ENCODE data around the gene MAGI1.

Gene MAGI1

GRCh38 chr3:65856907-65857306 is 181.8 kb downstream of the MAGI1 start:
- H3K4me3 ChIP-seq (ENCODE audit: insufficient read depth, low read length, poor library complexity, severe bottlenecking) = no peak overlapping the region

GRCh38 chr3:65855370-65856100 is 183.2 kb downstream of the MAGI1 start:
- Histone ChIP-seq H4K20me1 (ENCODE audit: low read depth, low read length) (no peaks in the 10 kb centered on the region), H2AFZ (ENCODE audit: low read depth, low read length, severe bottlenecking) (no peak overlapping the region), H3K9ac (ENCODE audit: low read length) (no peak overlapping the region), H3K36me3 (ENCODE audit: low read length) (no peaks in the 10 kb centered on the region), H3K27me3 (ENCODE audit: low read length) (no peaks in the 10 kb centered on the region), H3K4me2 (ENCODE audit: low read depth, low read length, poor library complexity, severe bottlenecking) (no peak overlapping the region), H3K9me2 (replicated peaks; ENCODE audit: insufficient read depth, low read length) (no peaks in the 10 kb centered on the region), H3K79me2 (ENCODE audit: insufficient read depth, low read length) (no peaks in the 10 kb centered on the region), H3K27ac (ENCODE audit: low read depth, low read length) (no peak overlapping the region), H3K9me3 (ENCODE audit: insufficient read depth, low read length) (no peaks in the 10 kb centered on the region), H3F3A (ENCODE audit: insufficient read depth) (no peaks in the 10 kb centered on the region), H3K4me3 (ENCODE audit: insufficient read depth, low read length, poor library complexity, severe bottlenecking) (no peak overlapping the region)
- no peak for TF ChIP-seq EZH2phosphoT487 (conservative IDR thresholded peaks at IDR 0.05; ENCODE audit: low read length)
- no peak for TF ChIP-seq CTCF (IDR thresholded peaks at IDR 0.05; ENCODE audit: insufficient read depth, low read length, poor library complexity, severe bottlenecking)

More at GRCh38 chr3:65856907-65857306, 181.8 kb downstream of the MAGI1 start:
- no peak for TF ChIP-seq EZH2phosphoT487 (conservative IDR thresholded peaks at IDR 0.05; ENCODE audit: low read length)
- TF ChIP-seq CTCF (IDR thresholded peaks at IDR 0.05; ENCODE audit: insufficient read depth, low read length, poor library complexity, severe bottlenecking) = no peak
- Histone ChIP-seq H3K79me2 (ENCODE audit: insufficient read depth, low read length) (no peaks in the 10 kb centered on the region), H3K9ac (ENCODE audit: low read length) (no peak overlapping the region), H3K27ac (ENCODE audit: low read depth, low read length) (no peak overlapping the region), H3K4me2 (ENCODE audit: low read depth, low read length, poor library complexity, severe bottlenecking) (no peak overlapping the region), H3F3A (ENCODE audit: insufficient read depth) (no peaks in the 10 kb centered on the region), H3K9me2 (replicated peaks; ENCODE audit: insufficient read depth, low read length) (no peaks in the 10 kb centered on the region), H4K20me1 (ENCODE audit: low read depth, low read length) (no peaks in the 10 kb centered on the region), H2AFZ (ENCODE audit: low read depth, low read length, severe bottlenecking) (no peak overlapping the region), H3K9me3 (ENCODE audit: insufficient read depth, low read length) (no peaks in the 10 kb centered on the region), H3K36me3 (ENCODE audit: low read length) (no peaks in the 10 kb centered on the region), H3K27me3 (ENCODE audit: low read length) (no peaks in the 10 kb centered on the region)

- Histone ChIP-seq H3K27me3 (ENCODE audit: low read length) (no peaks in the 10 kb centered on the region), H2AFZ (ENCODE audit: low read depth, low read length, severe bottlenecking) (no peak overlapping the region), H3K27ac (ENCODE audit: low read depth, low read length) (no peak overlapping the region), H3K79me2 (ENCODE audit: insufficient read depth, low read length) (no peaks in the 10 kb centered on the region), H3K36me3 (ENCODE audit: low read length) (no peaks in the 10 kb centered on the region), H3K9ac (ENCODE audit: low read length) (no peak overlapping the region), H3F3A (ENCODE audit: insufficient read depth) (no peaks in the 10 kb centered on the region), H4K20me1 (ENCODE audit: low read depth, low read length) (no peaks in the 10 kb centered on the region), H3K4me3 (ENCODE audit: insufficient read depth, low read length, poor library complexity, severe bottlenecking) (no peak overlapping the region), H3K9me2 (replicated peaks; ENCODE audit: insufficient read depth, low read length) (no peaks in the 10 kb centered on the region), H3K4me2 (ENCODE audit: low read depth, low read length, poor library complexity, severe bottlenecking) (no peak overlapping the region), H3K9me3 (ENCODE audit: insufficient read depth, low read length) (no peaks in the 10 kb centered on the region)
- TF ChIP-seq EZH2phosphoT487 (conservative IDR thresholded peaks at IDR 0.05; ENCODE audit: low read length) (no peak), CTCF (IDR thresholded peaks at IDR 0.05; ENCODE audit: insufficient read depth, low read length, poor library complexity, severe bottlenecking) (no peak)
Measured at GRCh38 chr3:65854606-65855304, 184.0 kb downstream of the MAGI1 start.
